Upper lobe of left lung (tissue), 4 donors: ENCODE results near the gene PLEKHH2.

Experiments used
- POLR2A ChIP-seq, 4 donors: fragments of 450-650 bp; IDR thresholded peaks; one replicate each; pipeline ENCODE4 v1.5.1; 2016 to 2017; ENCODE audit warnings: antibody characterized with exemption in 4 of 4, mild to moderate bottlenecking in 2 of 4
- POLR2AphosphoS5 ChIP-seq, 2 donors: sonication (generic); formaldehyde crosslinking; IDR thresholded peaks; one replicate each; pipeline ENCODE4 v1.5.1; 2017; ENCODE audit warnings: antibody characterized with exemption in 2 of 2
- TF ChIP-seq, protein P1 (sequence below), 6 experiments: fragments of 450-650 bp in 4 of 6; fragments of 200-600 bp in 2 of 6; sonication (generic) in 2 of 6; IDR thresholded peaks; one replicate each; pipeline ENCODE4 v1.5.1; 2016 to 2019; ENCODE audit warnings: antibody characterized with exemption in 6 of 6

DNA sequence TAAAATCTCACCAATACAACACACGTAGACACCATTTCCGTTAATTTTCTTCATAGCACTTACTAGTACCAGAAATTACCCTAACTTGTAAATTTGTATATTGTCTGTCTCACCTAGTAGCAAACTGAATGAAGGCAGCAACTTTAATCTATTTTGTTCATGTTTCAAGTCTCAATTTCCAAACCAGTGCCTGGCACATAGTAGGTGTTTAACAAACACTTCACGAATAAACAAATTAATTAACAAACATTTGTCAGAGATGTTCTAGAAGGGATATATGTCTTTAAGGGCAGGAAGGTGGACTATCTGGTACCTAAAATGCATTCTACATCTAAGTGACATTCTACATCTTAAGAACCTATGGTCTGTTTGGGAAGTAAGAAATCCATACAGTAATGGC, 42.2 kb upstream of the PLEKHH2 start:
- TF ChIP-seq, protein P1, sequence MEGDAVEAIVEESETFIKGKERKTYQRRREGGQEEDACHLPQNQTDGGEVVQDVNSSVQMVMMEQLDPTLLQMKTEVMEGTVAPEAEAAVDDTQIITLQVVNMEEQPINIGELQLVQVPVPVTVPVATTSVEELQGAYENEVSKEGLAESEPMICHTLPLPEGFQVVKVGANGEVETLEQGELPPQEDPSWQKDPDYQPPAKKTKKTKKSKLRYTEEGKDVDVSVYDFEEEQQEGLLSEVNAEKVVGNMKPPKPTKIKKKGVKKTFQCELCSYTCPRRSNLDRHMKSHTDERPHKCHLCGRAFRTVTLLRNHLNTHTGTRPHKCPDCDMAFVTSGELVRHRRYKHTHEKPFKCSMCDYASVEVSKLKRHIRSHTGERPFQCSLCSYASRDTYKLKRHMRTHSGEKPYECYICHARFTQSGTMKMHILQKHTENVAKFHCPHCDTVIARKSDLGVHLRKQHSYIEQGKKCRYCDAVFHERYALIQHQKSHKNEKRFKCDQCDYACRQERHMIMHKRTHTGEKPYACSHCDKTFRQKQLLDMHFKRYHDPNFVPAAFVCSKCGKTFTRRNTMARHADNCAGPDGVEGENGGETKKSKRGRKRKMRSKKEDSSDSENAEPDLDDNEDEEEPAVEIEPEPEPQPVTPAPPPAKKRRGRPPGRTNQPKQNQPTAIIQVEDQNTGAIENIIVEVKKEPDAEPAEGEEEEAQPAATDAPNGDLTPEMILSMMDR (IDR thresholded peaks at IDR 0.05), result no peak
- no peak for TF ChIP-seq POLR2AphosphoS5 (IDR thresholded peaks at IDR 0.05)
- no peak for TF ChIP-seq POLR2A (IDR thresholded peaks at IDR 0.05)
